ENCODE measurements around the gene CD36.

Gene CD36

DNA sequence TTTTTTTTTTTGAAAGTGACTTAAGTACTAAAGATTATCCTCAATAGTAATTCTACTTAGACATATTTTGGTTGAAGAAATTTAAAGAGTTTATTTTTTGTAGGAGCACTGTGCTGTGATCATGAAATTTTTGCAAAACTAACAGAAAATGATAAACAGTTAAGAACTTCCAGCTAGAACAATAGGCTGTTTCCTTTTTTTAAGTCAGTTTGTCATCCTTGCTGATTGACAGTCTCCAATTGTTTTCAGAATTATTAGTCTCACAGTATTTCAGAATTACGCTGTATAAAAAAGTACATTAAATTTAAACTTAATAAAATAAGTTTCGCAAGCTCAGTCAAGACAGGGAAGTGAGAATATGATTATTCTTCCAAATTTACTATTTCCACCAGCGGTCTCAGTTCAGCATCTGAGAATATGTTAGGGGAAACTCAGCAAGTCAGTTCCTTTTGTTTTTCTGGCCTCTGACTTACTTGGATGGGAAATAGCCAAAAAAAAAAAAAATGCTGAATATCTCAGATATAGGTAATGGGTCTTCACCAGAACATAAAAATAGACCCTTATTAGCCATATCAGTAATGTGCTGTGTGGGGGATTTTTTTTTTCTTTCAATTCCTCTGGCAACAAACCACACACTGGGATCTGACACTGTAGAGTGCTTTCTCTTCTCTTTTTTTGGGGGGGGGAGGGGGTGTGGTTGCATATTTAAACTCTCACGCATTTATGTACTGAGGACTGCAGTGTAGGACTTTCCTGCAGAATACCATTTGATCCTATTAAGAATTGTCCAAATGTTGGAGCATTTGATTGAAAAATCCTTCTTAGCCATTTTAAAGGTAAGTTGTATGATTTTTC lies at the start of gene CD36:
Gene CD36, plus strand, starts transcription at position 732 of the 855 bp plus-strand sequence. CDS start 8,099 bp downstream, outside the sequence.
- Mint-ChIP-seq H3K4me1 (no peaks in the 10 kb centered on the region), H3K27ac (no peak within 1 kb of the TSS), H3K9me3 (no peaks in the 10 kb centered on the region), H3K36me3 (no peaks in the 10 kb centered on the region), H3K4me3 (no peak within 1 kb of the TSS), H3K27me3 (no peaks in the 10 kb centered on the region)
- ATAC-seq = peak; percentile 79

DNA sequence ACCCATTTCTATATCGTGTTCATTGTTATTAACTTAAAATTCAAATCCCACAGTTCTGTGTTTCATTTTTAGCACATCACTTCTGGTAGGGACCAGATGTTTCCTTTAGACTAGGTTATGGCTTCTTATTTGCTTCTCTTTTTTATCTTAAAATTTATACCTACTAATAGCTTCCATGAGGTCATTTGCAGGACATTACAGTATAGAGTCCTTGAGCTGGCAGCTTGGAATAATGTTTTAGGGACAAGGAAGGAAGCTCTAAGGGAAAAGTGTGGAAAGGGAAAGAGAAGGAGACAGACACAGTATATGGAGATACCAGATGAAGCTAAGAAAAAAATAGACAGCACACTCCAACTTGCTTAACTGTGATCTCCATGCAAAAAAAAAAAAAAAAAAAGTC lies 48.8 kb upstream of the CD36 start:
- Mint-ChIP-seq H3K4me3 (no peak overlapping the region), H3K27me3 (no peaks in the 10 kb centered on the region), H3K27ac (no peak overlapping the region), H3K36me3 (no peaks in the 10 kb centered on the region), H3K9me3 (no peaks in the 10 kb centered on the region), H3K4me1 (no peaks in the 10 kb centered on the region)
- no peak for ATAC-seq

DNA sequence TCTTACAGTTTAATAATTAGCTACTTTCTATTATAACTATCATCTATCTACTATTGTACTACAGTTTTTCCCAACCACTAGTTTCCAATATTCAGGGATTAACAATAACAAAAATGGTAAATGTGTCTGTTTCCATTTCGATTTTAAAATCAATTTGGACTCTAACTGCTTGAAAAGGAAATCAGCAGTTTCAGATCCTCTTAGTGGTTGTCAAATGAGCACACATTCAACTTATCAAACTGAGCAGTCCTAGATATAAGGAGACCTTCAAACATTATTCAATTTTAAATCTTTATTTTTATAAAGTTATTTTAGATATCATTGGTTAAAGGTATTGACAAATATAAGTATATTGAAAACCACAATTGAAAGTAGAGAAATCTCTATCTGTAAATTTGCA lies 46.8 kb upstream of the CD36 start:
- Mint-ChIP-seq H3K9me3 (no peaks in the 10 kb centered on the region), H3K4me1 (no peaks in the 10 kb centered on the region), H3K27me3 (no peaks in the 10 kb centered on the region)

DNA sequence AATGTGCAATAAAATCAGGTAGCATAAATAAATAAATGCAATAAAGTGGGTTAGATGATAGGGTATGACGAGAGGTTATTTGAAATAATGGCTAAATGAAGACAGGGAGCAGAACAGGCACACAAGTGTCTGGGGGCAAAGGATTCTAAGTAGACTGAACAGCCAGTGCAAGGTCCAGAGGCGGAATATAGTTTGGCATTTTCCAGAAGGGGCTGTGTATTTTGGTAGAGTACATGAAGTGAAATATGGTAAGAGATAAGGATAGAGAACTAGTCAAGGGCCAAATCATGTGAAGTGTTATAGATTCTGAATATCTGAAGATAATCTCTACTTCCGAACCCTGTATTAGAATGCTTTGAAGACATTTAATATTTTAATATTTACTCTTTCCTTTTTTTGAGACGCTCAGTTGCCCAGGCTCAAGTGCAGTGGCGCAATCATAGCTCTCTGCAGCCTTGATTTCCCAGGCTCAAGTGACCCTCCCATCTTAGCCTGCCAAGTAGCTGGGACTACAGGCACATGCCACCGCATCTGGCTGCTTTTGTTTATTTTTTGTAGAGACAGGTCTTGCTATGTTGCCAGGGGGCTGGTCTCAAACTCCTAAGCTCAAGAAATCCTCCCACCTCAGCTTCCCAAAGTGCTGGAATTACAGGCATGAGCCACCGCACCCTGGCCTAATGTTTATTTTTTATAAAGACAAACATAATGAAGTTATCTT lies 44.4 kb upstream of the CD36 start:
- Mint-ChIP-seq H3K36me3 (no peaks in the 10 kb centered on the region), H3K9me3 (no peaks in the 10 kb centered on the region), H3K27me3 (no peaks in the 10 kb centered on the region), H3K27ac (no peak overlapping the region), H3K4me1 (no peaks in the 10 kb centered on the region), H3K4me3 (no peak overlapping the region)
- no peak for ATAC-seq

More for the DNA sequence above, 46.8 kb upstream of the CD36 start:
- Mint-ChIP-seq H3K4me3 (no peak overlapping the region), H3K27ac (no peak overlapping the region), H3K36me3 (no peaks in the 10 kb centered on the region)
- ATAC-seq = no peak

DNA sequence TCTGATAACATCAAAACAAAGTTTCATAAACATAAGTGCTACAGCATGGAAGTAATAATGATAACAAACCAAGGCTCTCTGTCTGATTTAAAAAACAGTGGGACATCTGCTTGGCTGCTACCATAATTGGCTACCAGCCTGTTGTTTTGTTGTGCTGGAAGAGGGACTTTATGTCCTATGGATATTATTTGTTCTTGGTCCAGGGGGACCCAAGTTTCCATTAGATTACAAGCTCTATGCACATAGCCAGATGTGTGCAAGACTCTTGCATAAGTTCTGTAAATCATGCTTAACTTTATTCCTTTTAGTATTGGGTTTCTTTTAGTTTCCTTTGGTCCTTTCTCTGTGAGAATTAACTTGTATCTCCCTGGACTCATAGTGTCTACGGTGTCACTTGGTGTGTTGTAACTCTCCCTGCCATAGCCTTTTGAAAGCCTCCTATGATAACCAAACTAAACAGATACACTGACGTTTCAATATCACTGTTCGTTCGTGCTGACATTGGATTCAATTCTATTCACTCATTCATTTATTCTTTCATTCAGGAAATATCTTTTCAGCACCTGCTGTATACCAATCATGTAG lies 41.4 kb upstream of the CD36 start:
- no peak overlapping the region for H3K4me3 Mint-ChIP-seq
- ATAC-seq = no peak
- no peaks in the 10 kb centered on the region for H3K9me3 Mint-ChIP-seq
- no peaks in the 10 kb centered on the region for H3K36me3 Mint-ChIP-seq
- H3K4me1 Mint-ChIP-seq = no peaks in the 10 kb centered on the region
- H3K27ac Mint-ChIP-seq = no peak overlapping the region
- no peaks in the 10 kb centered on the region for H3K27me3 Mint-ChIP-seq

DNA sequence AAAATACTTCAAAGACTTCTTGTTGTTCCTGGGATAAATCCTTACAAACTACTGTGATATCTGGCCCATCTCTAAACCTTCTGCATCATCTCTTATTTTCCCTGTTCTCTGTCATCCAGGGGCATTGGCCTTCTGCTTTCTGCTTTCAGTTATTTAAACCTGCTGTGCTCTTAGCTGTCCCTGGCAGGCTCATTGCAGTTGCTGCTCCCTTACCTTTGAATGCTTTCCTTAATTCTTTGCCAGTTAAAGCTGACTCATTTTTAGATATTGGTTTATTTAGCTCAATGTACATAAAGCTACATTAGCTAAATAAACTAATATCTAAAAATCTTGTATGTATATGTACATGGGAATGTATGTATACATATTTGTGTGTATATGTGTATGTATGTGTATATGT lies 40.6 kb upstream of the CD36 start:
- H3K27ac Mint-ChIP-seq = no peak overlapping the region
- no peaks in the 10 kb centered on the region for H3K9me3 Mint-ChIP-seq
- H3K4me1 Mint-ChIP-seq = no peaks in the 10 kb centered on the region
- no peaks in the 10 kb centered on the region for H3K36me3 Mint-ChIP-seq
- ATAC-seq = no peak
- no peak overlapping the region for H3K4me3 Mint-ChIP-seq
- no peaks in the 10 kb centered on the region for H3K27me3 Mint-ChIP-seq

DNA sequence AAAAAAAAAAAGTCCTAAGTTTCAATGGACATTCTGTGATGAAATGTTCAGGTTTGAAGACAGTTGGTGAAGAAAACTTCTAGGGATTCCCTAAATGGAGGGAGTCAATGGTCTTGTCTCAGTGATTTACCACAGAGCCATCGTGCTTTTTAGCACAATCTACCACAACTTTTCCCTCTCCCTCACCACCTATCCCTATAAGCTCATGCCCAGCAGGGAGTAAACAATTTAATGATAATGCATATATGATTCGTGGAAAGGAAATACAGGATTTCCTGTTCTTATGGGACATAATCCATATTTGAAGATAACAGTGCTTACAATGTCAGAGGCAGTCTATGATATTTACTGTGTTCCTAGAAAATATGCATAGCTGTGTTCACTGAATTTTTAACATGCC lies 38.4 kb upstream of the CD36 start:
- Mint-ChIP-seq H3K36me3 (no peaks in the 10 kb centered on the region), H3K4me1 (no peaks in the 10 kb centered on the region), H3K27me3 (no peaks in the 10 kb centered on the region), H3K27ac (no peak overlapping the region), H3K4me3 (no peak overlapping the region), H3K9me3 (no peaks in the 10 kb centered on the region)
- ATAC-seq = no peak

DNA sequence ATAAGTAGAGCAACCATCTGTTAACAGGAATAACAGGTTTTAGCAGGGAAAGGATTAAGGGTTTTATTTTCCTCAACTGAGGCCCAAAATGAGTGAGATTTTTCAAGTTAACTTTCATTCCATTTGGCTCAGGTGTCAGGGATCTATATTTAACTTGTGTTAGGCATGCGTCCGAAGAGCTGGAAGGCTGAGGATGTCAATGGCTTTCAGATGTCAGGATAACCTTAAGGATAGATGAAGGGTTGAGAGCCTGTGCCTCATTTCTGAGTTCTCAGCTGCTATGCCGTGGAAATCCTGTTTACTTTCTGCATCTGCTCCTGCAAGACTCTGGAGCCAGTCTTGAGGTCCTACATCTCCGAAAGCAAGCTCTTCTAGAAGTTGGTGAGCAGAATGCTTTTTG lies 36.4 kb upstream of the CD36 start:
- H3K27ac Mint-ChIP-seq = no peak overlapping the region
- no peaks in the 10 kb centered on the region for H3K36me3 Mint-ChIP-seq
- H3K4me1 Mint-ChIP-seq = no peaks in the 10 kb centered on the region
- ATAC-seq = no peak
- no peaks in the 10 kb centered on the region for H3K9me3 Mint-ChIP-seq
- H3K27me3 Mint-ChIP-seq = no peaks in the 10 kb centered on the region
- no peak overlapping the region for H3K4me3 Mint-ChIP-seq

DNA sequence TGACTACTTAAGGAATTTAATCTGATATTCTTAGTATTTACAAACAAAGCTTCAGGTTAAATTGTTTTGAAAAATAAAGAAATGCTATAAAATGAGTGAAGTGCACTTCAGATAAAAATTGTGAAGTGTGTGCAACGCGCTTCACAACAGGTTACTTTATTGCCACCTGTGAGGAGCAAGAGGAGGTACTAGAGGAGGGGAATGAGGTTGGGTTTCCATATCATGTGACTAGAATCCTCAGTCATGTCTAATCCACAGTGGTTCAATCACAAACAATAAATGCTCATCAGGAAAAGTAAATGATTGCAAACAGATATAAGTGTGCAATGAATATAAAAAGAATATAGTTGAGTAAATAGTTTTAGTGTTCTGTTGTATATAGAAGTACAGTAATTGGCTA lies 34.5 kb upstream of the CD36 start:
- H3K4me3 Mint-ChIP-seq = no peak overlapping the region
- H3K27me3 Mint-ChIP-seq = no peaks in the 10 kb centered on the region
- H3K9me3 Mint-ChIP-seq = no peaks in the 10 kb centered on the region
- no peak for ATAC-seq
- H3K4me1 Mint-ChIP-seq = no peaks in the 10 kb centered on the region
- no peaks in the 10 kb centered on the region for H3K36me3 Mint-ChIP-seq
- H3K27ac Mint-ChIP-seq = no peak overlapping the region

DNA sequence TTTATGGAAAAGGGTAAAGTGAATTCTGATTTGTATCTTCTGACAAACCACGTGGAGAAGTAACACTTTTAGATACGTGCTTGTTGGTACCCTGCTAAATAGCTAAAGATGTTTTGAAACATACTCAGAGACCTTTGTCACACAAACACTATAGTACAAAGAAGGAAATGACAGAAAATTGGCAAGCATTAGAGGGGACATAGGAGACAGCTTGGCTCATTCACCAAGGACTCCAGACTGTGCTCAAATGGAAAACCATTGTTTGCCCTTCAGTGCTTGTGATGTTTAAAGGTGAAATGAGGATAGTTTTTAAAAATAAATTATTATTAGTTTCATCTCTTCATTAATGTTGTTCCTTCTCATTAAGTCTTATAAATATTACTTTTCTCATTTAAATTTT lies 34.0 kb upstream of the CD36 start:
- Mint-ChIP-seq H3K4me1 (no peaks in the 10 kb centered on the region), H3K9me3 (no peaks in the 10 kb centered on the region), H3K27me3 (no peaks in the 10 kb centered on the region), H3K4me3 (no peak overlapping the region), H3K36me3 (no peaks in the 10 kb centered on the region), H3K27ac (no peak overlapping the region)
- ATAC-seq = no peak

DNA sequence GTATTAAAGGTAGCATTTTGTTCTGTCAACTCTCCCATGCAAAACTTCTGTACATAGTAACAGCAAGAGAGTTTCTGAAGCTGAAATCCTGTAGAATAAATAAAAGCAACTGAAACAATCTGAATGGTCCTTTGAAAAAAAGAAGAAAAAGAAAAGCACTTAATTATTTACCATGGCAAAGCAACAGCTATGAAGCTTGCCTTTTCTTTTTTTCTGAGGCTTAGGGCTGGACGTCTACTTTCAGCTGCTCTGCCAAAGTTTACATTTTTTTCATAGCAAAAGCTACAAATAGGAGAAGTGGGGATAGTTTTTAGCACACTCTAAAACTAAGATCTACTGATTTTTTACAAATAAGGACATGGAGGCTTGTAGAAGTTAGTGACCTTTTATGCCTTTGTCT lies 31.3 kb upstream of the CD36 start:
- H3K27me3 Mint-ChIP-seq = no peaks in the 10 kb centered on the region
- H3K36me3 Mint-ChIP-seq = no peaks in the 10 kb centered on the region
- no peak overlapping the region for H3K4me3 Mint-ChIP-seq
- no peaks in the 10 kb centered on the region for H3K4me1 Mint-ChIP-seq
- no peaks in the 10 kb centered on the region for H3K9me3 Mint-ChIP-seq
- no peak for ATAC-seq
- H3K27ac Mint-ChIP-seq = no peak overlapping the region

DNA sequence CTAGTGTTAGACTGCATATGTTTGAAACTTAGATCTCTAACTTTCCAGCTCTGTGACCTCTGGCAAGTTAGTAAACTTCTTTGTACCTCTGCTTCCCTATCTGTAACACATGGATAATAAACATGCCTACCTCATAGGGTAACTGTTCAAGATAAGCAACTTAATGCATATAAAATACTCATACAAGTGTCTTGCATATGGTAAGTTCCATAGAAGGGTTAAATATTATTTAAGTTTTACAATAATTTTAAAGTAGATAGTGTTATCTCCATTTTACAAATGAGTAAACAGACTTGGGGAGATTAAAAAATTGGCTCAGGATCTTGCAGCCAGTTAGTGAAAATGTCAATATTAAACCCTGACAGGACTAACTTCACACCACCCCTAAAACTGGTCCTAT lies 30.1 kb upstream of the CD36 start:
- H3K27me3 Mint-ChIP-seq = no peaks in the 10 kb centered on the region
- H3K4me3 Mint-ChIP-seq = no peak overlapping the region
- H3K27ac Mint-ChIP-seq = no peak overlapping the region
- ATAC-seq = no peak
- H3K9me3 Mint-ChIP-seq = no peaks in the 10 kb centered on the region
- no peaks in the 10 kb centered on the region for H3K36me3 Mint-ChIP-seq
- H3K4me1 Mint-ChIP-seq = no peaks in the 10 kb centered on the region

DNA sequence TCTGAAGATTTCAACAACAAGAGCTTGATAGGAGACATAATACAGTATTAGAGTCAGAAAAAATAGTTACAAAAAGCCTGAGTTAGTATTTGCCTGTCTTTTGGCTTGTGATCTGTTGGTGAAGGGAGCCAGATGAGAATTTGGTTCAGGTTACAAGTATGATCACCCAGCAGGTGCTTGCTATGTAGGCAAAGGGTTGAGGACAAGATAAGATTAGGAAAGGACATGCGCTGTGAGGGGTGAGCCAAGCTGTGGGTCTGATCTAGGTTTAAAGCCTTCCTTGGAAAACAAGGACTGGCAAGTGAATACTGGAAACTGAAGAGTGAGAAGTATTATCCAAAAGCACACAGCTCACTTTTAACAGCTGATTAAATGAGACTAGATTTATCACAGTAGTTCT lies 28.7 kb upstream of the CD36 start:
- H3K27me3 Mint-ChIP-seq = no peaks in the 10 kb centered on the region
- no peak overlapping the region for H3K27ac Mint-ChIP-seq
- H3K9me3 Mint-ChIP-seq = no peaks in the 10 kb centered on the region
- H3K4me3 Mint-ChIP-seq = no peak overlapping the region
- no peaks in the 10 kb centered on the region for H3K36me3 Mint-ChIP-seq
- no peaks in the 10 kb centered on the region for H3K4me1 Mint-ChIP-seq
- ATAC-seq = no peak

DNA sequence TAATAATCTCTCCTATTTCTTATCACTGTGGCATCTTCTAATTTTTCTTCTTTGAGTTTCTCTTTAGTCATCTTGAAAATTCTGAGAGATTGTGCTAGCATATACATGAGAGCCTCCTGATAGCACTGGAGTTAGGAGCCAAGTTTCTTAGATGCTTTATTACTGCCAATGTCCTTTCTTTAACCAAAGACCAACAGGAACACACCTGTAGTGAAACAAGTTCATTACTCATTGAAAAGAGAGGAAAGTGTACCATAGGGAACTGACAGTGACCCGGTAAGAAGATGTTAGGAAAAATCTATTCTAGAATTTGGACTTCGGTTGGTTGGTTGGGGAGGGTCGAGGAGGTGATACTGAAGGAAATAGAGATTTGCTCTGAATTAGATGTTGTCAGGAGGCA lies 27.1 kb upstream of the CD36 start:
- Mint-ChIP-seq H3K27ac (no peak overlapping the region), H3K9me3 (no peaks in the 10 kb centered on the region), H3K36me3 (no peaks in the 10 kb centered on the region), H3K4me1 (no peaks in the 10 kb centered on the region), H3K27me3 (no peaks in the 10 kb centered on the region), H3K4me3 (no peak overlapping the region)
- ATAC-seq = no peak

DNA sequence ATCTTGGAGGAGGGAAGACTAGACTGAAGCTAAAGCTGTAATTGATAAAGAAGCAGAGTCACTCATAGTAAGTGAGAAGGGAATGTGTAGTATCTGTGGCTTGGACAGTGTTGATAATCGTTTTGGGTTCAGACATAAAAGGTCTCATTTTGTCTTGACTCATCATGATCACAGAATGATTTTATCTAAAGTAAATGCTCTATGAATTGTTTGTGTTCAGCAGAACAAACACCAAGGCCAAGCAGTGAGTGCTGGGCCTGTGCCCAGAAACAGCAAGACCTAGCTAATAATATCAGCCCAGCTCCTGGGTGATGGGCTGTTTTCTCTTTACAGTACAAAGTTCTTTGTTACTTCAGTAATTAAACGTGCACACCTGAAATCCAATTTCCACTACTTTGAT lies 26.7 kb upstream of the CD36 start:
- no peak overlapping the region for H3K27ac Mint-ChIP-seq
- no peaks in the 10 kb centered on the region for H3K27me3 Mint-ChIP-seq
- H3K4me3 Mint-ChIP-seq = no peak overlapping the region
- no peaks in the 10 kb centered on the region for H3K4me1 Mint-ChIP-seq
- H3K9me3 Mint-ChIP-seq = no peaks in the 10 kb centered on the region
- no peaks in the 10 kb centered on the region for H3K36me3 Mint-ChIP-seq
- ATAC-seq = no peak

DNA sequence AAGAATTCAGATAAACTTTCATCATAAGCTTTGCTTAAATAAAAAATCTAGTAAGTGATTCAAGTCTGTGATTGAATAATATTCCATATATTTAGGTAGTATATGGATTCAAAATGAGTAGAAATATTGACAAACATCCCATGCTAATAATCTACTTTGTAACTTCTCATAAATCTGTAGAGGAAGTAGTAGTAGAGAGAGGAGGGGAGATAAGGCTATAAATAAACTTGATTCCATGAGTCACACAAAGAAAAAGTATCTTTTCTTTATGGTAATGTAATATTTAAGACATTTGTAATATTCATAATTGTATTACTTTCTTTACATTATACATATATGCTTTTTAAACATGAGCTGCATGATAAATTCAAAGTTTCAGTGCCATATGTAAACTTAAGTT lies 25.6 kb upstream of the CD36 start:
- no peak for ATAC-seq
- no peaks in the 10 kb centered on the region for H3K4me1 Mint-ChIP-seq
- no peak overlapping the region for H3K27ac Mint-ChIP-seq
- no peaks in the 10 kb centered on the region for H3K9me3 Mint-ChIP-seq
- no peak overlapping the region for H3K4me3 Mint-ChIP-seq
- H3K27me3 Mint-ChIP-seq = no peaks in the 10 kb centered on the region
- no peaks in the 10 kb centered on the region for H3K36me3 Mint-ChIP-seq

Measured in stimulated activated memory B cell treated with anti-CD40 and anti-IgM and Interleukin-4, amounts not matched to agents 10 μg/mL and 1 μg/mL and 100 μg/mL, for 72 hours (primary cell).